ENCODE results near the gene FAM83G.

DNA sequence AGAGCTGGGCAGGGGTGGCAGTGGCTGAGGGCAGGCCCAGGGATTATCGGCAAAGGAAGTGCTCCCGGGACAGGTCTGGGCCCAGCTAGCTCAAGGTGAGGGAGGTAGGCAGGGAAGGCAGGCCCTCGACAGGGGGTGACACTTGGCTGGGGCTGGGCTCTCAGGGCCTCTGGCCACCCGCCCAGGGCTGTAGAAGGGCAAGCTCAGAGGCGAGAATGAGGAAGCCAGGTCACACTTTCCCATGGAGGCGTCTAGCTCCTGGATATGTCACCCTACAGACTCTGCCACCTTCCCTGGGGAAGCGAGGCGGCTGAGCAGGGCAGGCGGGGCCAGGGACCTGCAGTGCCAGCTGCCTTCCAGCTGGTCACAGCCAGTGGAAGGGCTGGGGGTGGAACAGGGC lies 19.1 kb downstream of the FAM83G start:
- TF ChIP-seq, protein P1, sequence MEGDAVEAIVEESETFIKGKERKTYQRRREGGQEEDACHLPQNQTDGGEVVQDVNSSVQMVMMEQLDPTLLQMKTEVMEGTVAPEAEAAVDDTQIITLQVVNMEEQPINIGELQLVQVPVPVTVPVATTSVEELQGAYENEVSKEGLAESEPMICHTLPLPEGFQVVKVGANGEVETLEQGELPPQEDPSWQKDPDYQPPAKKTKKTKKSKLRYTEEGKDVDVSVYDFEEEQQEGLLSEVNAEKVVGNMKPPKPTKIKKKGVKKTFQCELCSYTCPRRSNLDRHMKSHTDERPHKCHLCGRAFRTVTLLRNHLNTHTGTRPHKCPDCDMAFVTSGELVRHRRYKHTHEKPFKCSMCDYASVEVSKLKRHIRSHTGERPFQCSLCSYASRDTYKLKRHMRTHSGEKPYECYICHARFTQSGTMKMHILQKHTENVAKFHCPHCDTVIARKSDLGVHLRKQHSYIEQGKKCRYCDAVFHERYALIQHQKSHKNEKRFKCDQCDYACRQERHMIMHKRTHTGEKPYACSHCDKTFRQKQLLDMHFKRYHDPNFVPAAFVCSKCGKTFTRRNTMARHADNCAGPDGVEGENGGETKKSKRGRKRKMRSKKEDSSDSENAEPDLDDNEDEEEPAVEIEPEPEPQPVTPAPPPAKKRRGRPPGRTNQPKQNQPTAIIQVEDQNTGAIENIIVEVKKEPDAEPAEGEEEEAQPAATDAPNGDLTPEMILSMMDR (IDR thresholded peaks at IDR 0.05) = no peak
- TF ChIP-seq POLR2AphosphoS5 (IDR thresholded peaks at IDR 0.05; ENCODE audit: insufficient read depth in 1 of 2, low read depth in 1 of 2) = no peak
- no peak for TF ChIP-seq POLR2A (IDR thresholded peaks at IDR 0.05)
